SJSA1 (cell line): Measurements from ENCODE around the gene SASS6. TPM values are rescaled to one million over a fixed set of nuclear protein-coding genes. Genes with fewer than 3 reads are reported as not detected.

ENCODE experiments used
- DNase-seq, 2 experiments: peaks; one replicate each; pipeline ENCODE4 v3.0.0-alpha.2; 2015 to 2020; ENCODE audit warnings: low spot score in 2 of 2, low read depth in 1 of 2
- H3K27ac ChIP-seq: fragments of 250-450 bp; sonication (Bioruptor Pico); 2 replicates; pipeline ENCODE4 v1.5.1; 2020; ENCODE audit warnings: mild to moderate bottlenecking, moderate library complexity
- H3K27me3 ChIP-seq: fragments of 250-450 bp; sonication (Bioruptor Pico); replicated peaks from 2 replicates; pipeline ENCODE4 v1.5.1; 2020; ENCODE audit warnings: mild to moderate bottlenecking, moderate library complexity
- H3K36me3 ChIP-seq: fragments of 250-450 bp; sonication (Bioruptor Pico); 2 replicates; pipeline ENCODE4 v1.5.1; 2020; ENCODE audit warnings: mild to moderate bottlenecking
- H3K4me1 ChIP-seq: fragments of 250-450 bp; sonication (Bioruptor Pico); replicated peaks from 2 replicates; pipeline ENCODE4 v1.6.1; 2021; ENCODE audit warnings: mild to moderate bottlenecking
- H3K4me3 ChIP-seq: fragments of 250-450 bp; sonication (Bioruptor Pico); 2 replicates; pipeline ENCODE4 v1.5.1; 2020; ENCODE audit warnings: mild to moderate bottlenecking
- H3K9me3 ChIP-seq: fragments of 250-450 bp; sonication (Bioruptor Pico); replicated peaks from 2 replicates; pipeline ENCODE4 v1.5.1; 2020; ENCODE audit warnings: mild to moderate bottlenecking
- total RNA-seq: library from RNA; depleted of rRNA; stranded (reverse); fragments of >200 nt; shearing (Covaris generic); gene quantifications from 2 replicates; pipeline ENCODE4 v1.2.3, GENCODE V29; 2014

SASS6 gene
- total RNA-seq, 1 experiment from 2014 or later: 11.3 TPM

DNA sequence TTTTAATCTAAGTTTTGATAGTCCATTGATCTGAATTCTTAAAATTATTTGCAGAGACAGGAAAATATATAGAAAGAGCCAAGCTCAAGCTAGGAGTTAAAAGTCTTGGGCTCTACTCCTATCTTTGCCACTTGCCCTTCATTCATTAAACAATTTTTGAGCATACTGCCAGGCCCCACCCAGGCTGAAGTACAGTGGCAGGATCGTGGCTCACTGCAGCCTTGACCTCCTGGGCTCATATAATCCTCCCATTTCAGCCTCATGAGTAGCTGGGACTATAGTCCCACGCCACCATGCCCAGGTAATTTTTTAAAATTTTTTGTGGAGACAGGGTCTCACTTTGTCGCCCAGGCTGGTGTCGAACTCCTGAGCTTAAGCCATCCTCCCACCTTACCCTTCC, 8.5 kb upstream of the SASS6 start:
- no peak overlapping the region for H3K27ac ChIP-seq
- no peaks in the 10 kb centered on the region for H3K4me1 ChIP-seq
- H3K4me3 ChIP-seq: no peak overlapping the region
- no peaks in the 10 kb centered on the region for H3K9me3 ChIP-seq
- H3K36me3 ChIP-seq: peaks cover 86% of the 10 kb centered on the region
- DNase-seq: no peak
- no peaks in the 10 kb centered on the region for H3K27me3 ChIP-seq

DNA sequence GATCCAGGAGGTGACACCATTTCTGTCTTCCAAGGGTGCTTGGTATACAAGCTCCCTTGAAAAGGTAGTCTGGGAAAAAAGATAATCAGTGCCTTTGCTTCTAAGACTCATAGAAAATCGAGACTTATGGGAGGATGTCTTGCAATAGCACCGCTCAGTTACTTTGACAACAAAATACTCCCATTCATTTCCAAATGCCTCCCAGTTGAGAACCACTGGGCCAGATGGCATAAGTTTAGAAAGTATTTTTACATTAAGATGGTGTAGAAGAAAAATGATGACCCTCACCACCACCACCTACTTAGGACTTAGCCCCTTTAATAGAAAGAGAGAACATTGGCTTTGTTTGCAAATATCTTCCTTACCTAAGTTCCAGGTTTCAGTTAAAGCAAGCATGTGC, 4.9 kb upstream of the SASS6 start:
- peaks cover 53% of the 10 kb centered on the region for H3K36me3 ChIP-seq
- no peaks in the 10 kb centered on the region for H3K27me3 ChIP-seq
- no peak for DNase-seq

DNA sequence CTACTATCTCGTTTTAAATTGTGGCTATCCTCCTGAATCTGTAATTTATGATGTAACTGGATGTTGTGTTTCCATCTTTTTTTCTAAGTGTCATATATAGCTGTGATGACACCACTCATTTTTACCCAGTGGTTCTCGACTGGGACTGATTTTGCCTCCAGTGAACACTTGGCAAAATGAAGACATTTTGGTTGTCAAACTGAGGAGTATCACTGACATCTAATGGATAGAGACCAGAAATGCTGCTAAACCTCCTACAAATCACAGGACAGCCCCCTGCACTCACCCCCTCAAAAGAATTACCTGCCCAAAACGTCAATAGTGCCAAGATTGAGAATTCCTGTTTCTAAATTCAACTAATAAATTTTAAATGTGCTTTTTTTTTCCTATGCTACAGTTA, 2.1 kb upstream of the SASS6 start:
- Histone ChIP-seq H3K4me3 (no peak overlapping the region), H3K27me3 (no peaks in the 10 kb centered on the region), H3K27ac (no peak overlapping the region), H3K9me3 (no peaks in the 10 kb centered on the region), H3K36me3 (peaks cover 27% of the 10 kb centered on the region), H3K4me1 (peaks cover 23% of the 10 kb centered on the region)
- DNase-seq: no peak

More for the DNA sequence above, 4.9 kb upstream of the SASS6 start:
- no peaks in the 10 kb centered on the region for H3K9me3 ChIP-seq
- H3K4me3 ChIP-seq: no peak overlapping the region
- H3K27ac ChIP-seq: no peak overlapping the region
- 0 out of 2 replicates have a peak, but pooled peaks cover 6% of the 10 kb centered on the region for H3K4me1 ChIP-seq

DNA sequence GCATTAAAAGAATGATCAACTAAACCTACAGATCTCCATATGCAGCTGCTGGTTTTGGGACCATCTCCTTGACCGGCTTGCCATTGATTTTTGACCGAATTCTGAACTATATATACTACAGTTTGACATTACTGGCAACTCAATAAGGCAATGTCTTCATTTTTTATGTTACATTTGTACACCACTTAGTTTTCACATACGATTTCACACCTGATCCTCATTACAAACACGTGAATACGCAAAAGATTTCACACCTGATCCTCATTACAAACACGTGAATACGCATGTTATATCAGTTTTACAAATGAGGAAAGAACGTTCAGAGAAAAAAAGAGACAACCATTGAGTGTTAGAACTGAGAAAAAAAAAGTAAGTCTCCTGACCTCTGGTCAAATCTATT, 1.1 kb downstream of the SASS6 start:
- H3K36me3 ChIP-seq: no peaks in the 10 kb centered on the region

DNA sequence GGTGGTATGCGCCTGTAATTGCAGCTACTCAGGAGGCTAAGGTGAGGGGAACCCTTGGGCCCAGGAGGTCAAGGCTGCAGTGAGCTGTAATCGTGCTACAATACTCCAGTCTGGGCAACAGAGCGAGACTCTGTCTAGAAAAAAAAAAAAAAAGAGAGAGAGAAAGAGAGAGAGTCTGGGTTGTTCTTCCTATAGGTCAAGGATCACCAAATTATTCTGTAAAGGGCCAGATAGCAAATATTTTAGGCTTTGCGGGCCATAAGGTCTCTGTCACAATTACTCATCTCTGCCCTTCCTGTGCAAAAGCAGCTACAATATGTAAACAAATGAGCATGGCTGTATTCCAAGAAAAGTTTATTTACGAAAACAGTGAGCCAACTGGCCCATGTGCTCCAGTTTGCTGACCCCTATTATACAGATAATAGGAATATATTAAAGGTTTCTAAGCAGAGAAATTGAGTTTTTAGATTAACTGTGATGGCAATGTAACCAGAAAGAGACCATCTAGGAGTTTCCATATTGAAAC, 2.1 kb downstream of the SASS6 start:
- no peaks in the 10 kb centered on the region for H3K9me3 ChIP-seq
- no peaks in the 10 kb centered on the region for H3K27me3 ChIP-seq
- H3K4me3 ChIP-seq: no peak overlapping the region
- peaks cover 23% of the 10 kb centered on the region for H3K4me1 ChIP-seq
- DNase-seq: peak in 1 of 2 experiments; percentile 58
- H3K27ac ChIP-seq: no peak overlapping the region
- H3K36me3 ChIP-seq: peaks cover 5% of the 10 kb centered on the region; the same call in 1 of the 2 replicates

More for the DNA sequence above, 1.1 kb downstream of the SASS6 start:
- no peak overlapping the region for H3K27ac ChIP-seq
- no peak for DNase-seq
- no peaks in the 10 kb centered on the region for H3K9me3 ChIP-seq
- no peaks in the 10 kb centered on the region for H3K27me3 ChIP-seq
- H3K4me3 ChIP-seq: peak overlapping the region; percentile 58
- peaks cover 23% of the 10 kb centered on the region for H3K4me1 ChIP-seq

DNA sequence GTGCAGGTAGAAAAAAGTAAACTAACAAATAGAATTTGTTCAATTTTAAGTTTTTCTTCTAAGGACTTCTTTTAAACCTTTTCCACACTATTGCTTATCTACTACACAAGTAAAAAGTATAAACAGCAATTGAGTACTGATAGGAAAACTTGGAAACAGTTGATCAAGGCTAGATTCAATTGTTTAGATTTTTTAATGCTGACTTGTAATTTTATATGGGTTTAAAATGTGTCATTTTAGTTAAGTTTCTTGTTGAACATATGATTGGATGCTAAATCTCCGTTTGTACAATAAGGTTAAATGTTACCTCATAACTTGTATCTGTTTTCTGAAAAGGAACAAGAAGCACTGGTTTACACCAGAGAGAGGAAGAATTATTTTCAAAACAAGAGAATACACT, 5.5 kb downstream of the SASS6 start:
- Histone ChIP-seq H3K36me3 (peaks cover 8% of the 10 kb centered on the region; the same call in 1 of the 2 replicates), H3K4me3 (no peak overlapping the region), H3K9me3 (no peaks in the 10 kb centered on the region), H3K27me3 (no peaks in the 10 kb centered on the region), H3K27ac (no peak overlapping the region), H3K4me1 (peaks cover 17% of the 10 kb centered on the region)
- no peak for DNase-seq

DNA sequence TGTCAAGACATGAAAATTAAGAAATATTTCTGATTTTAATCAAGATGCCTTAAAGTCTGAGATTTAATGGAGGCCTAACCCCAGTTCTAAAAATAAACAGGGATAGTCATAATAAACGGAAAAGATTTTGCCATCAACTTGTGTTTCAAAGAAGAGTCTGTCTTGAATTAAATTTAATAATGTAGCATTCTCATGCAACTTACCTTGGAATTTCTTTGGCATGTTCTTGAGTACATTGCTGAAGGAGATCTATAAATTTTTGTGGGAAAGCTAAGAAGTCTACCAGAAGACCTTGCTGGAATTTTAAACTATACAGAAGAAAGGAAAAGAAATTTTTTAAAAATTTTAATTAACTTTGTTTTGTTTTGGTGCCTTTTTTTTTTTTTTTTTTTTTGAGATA, 10.6 kb downstream of the SASS6 start:
- H3K4me3 ChIP-seq: no peak overlapping the region
- peaks cover 22% of the 10 kb centered on the region for H3K36me3 ChIP-seq
- DNase-seq: no peak
- no peak overlapping the region for H3K27ac ChIP-seq
- no peaks in the 10 kb centered on the region for H3K4me1 ChIP-seq
- H3K27me3 ChIP-seq: no peaks in the 10 kb centered on the region
- H3K9me3 ChIP-seq: no peaks in the 10 kb centered on the region

DNA sequence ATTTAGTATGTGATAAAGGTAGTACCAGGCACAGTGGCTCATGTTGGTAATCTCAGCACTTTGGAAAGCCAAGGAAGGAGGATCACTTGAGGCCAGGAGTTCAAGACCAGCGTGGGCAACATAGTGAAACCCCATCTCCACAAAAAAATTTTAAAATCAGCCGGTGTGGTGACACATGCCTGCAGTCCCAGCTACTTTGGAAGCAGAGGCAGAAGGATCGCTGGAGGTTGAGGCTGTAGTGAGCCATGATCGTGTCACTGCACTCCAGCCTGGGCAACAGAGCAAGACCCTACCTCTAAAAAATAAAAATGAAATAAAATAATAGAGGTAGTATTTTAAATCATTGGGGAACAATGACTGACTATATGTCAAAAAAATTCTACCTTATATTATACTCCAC, 17.2 kb downstream of the SASS6 start:
- no peaks in the 10 kb centered on the region for H3K4me1 ChIP-seq
- DNase-seq: no peak
- H3K36me3 ChIP-seq: peaks cover 16% of the 10 kb centered on the region
- no peak overlapping the region for H3K4me3 ChIP-seq
- H3K27me3 ChIP-seq: no peaks in the 10 kb centered on the region
- H3K9me3 ChIP-seq: no peaks in the 10 kb centered on the region
- H3K27ac ChIP-seq: no peak overlapping the region

DNA sequence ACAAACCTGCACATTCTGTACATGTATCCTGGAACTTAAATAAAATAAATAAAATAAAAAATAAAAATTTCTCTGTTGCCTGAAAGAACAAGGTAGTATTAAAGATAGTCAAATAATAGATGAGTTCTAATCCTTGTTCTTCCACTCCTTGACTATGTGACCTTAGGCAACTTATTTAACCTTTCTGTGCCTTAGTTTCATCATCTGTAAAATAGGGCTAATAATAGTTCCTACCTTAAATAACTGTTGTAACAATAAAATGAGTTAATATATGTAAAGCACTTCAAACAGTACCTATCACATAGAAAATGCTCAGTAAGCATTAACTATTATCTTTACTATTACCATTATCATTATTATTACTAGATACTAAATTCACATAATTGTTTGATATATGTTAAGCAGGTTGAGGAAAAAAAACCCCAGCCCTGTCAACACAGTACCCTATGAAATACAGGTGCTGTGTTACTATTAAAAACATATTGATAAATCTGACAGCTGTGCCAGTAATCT, 23.1 kb downstream of the SASS6 start:
- H3K4me1 ChIP-seq: no peaks in the 10 kb centered on the region
- DNase-seq: no peak
- H3K9me3 ChIP-seq: no peaks in the 10 kb centered on the region
- H3K27me3 ChIP-seq: no peaks in the 10 kb centered on the region
- no peak overlapping the region for H3K27ac ChIP-seq
- peaks cover 20% of the 10 kb centered on the region for H3K36me3 ChIP-seq
- no peak overlapping the region for H3K4me3 ChIP-seq

DNA sequence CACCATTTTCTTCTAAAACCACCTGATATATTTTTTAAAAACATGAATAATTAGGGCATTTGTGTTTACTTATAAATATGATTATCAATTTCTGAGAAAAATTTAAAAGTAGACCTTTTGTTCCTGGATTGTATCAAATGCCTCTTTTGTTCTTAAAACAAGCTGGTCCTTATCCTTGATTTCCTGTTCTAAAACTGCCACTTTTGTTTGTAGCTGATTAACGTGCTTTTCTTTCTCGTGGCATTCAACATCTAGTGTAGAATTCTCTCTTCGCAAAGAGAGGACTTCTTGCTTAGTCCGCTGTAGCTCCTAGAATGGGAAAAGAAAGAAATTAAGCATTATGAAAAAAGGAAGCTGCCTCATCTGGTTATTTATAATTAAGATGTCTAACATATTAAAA, 25.0 kb downstream of the SASS6 start:
- H3K27ac ChIP-seq: no peak overlapping the region
- no peaks in the 10 kb centered on the region for H3K4me1 ChIP-seq
- H3K4me3 ChIP-seq: no peak overlapping the region
- H3K36me3 ChIP-seq: peaks cover 29% of the 10 kb centered on the region
- H3K9me3 ChIP-seq: no peaks in the 10 kb centered on the region
- no peak for DNase-seq
- no peaks in the 10 kb centered on the region for H3K27me3 ChIP-seq

DNA sequence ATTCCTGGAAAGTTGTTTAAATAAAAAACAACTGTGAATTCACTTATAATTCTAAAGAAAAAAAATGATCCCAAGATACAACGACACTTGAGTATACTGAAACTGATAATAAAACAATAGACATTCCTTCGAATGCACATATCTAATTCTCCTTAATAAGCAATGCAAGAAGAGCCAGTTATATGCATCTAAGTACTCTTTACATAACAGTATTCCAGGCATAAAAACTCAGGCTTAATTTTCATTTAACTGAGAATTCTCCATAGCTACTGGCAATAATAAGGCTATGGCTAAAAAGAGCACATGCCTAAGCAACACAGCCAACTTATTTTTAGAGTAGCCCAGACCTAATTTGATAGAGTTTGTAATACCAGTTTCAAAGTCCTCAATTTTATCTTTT, 31.2 kb downstream of the SASS6 start:
- Histone ChIP-seq H3K4me1 (peaks cover 10% of the 10 kb centered on the region), H3K27me3 (no peaks in the 10 kb centered on the region), H3K9me3 (no peaks in the 10 kb centered on the region), H3K4me3 (no peak overlapping the region), H3K36me3 (peaks cover 40% of the 10 kb centered on the region), H3K27ac (no peak overlapping the region)
- DNase-seq: no peak

DNA sequence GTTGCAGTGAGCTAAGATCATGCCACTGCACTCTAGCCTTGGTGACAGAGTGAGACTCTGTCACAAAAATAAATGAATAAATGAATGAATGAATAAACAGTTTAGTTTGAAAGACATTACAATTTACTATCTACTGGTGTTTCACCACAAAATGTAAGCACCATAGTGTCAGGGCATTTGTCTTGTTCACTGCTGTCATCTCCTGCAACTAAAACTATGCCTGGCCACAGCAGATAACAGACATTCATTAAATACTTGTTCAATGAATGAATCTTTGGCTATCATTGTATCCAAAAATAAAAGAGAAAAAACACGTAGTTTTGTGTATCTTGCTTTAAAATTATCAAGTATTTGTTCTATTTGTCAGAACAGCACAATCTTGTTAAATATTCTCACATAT, 32.5 kb downstream of the SASS6 start:
- H3K27ac ChIP-seq: peak overlapping the region; percentile 57
- DNase-seq: peak in 1 of 2 experiments; percentile 27
- peaks cover 33% of the 10 kb centered on the region for H3K36me3 ChIP-seq
- no peaks in the 10 kb centered on the region for H3K27me3 ChIP-seq
- no peak overlapping the region for H3K4me3 ChIP-seq
- H3K4me1 ChIP-seq: peaks cover 10% of the 10 kb centered on the region
- H3K9me3 ChIP-seq: no peaks in the 10 kb centered on the region

DNA sequence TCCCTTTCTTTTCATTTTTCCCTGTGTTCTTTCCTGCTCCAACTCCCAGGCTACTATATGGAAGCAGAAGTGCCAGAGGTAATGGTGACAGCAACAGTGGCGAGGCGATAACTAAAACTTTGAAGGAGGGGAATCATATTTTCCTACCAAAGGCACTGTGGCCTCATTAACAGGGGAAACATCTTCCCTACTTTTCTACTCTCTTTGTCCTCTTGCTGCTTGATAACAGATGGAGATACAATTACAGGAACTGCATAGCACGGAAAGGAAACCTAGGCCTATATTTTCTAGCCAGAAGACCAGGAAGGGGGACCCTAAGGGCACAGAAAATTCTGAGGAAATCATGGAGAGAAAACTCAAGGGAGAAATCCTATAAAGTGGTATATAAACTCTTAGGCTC, 42.3 kb downstream of the SASS6 start:
- DNase-seq: no peak
- Histone ChIP-seq H3K4me3 (no peak overlapping the region), H3K9me3 (no peaks in the 10 kb centered on the region), H3K4me1 (no peaks in the 10 kb centered on the region), H3K27ac (no peak overlapping the region), H3K27me3 (no peaks in the 10 kb centered on the region), H3K36me3 (peaks cover 11% of the 10 kb centered on the region; the same call in 1 of the 2 replicates)

DNA sequence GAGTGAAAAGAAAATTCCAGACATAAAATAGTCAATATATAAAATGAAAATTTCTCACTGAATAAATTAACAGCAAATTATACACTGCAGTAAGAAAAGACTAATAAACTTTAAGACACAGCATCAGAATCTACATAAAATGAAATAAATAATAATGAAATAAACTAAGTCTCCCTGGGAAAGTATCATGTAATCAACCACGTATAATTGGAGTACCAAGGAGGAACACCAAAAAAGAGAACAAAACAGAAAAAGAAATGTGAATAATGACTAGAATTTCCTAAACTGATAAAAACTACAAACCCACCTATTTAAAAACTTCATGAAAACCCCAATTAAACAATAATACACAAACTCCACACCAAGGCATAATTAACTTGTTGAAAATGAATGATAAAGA, 43.6 kb downstream of the SASS6 start:
- H3K27ac ChIP-seq: no peak overlapping the region
- no peaks in the 10 kb centered on the region for H3K9me3 ChIP-seq
- no peak overlapping the region for H3K4me3 ChIP-seq
- no peak for DNase-seq
- no peaks in the 10 kb centered on the region for H3K27me3 ChIP-seq
- H3K36me3 ChIP-seq: peaks cover 14% of the 10 kb centered on the region; the same call in 1 of the 2 replicates
- no peaks in the 10 kb centered on the region for H3K4me1 ChIP-seq

DNA sequence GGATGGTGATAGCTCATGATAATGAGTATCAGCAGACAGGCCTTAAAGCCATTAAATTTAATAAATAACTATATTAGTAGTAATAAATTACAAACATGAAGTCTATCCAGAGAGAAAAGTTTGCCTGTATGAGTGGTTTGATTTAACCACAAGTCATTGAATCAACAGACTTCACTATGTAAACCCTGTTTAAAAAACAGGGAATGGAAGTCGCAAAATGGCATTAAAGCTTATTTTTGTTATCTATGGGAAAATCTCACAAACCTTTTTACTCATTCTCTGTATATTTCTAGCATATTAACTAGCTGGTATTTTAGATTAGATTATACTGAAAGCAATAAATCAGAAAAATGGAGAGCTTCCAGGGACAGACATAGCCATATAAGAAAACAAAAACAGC, 45.3 kb downstream of the SASS6 start:
- no peak overlapping the region for H3K27ac ChIP-seq
- no peaks in the 10 kb centered on the region for H3K4me1 ChIP-seq
- H3K4me3 ChIP-seq: no peak overlapping the region
- no peak for DNase-seq
- H3K9me3 ChIP-seq: no peaks in the 10 kb centered on the region
- H3K27me3 ChIP-seq: no peaks in the 10 kb centered on the region
- peaks cover 19% of the 10 kb centered on the region for H3K36me3 ChIP-seq
